ENCODE results near the gene TP53RK.

- TF ChIP-seq, protein P1, sequence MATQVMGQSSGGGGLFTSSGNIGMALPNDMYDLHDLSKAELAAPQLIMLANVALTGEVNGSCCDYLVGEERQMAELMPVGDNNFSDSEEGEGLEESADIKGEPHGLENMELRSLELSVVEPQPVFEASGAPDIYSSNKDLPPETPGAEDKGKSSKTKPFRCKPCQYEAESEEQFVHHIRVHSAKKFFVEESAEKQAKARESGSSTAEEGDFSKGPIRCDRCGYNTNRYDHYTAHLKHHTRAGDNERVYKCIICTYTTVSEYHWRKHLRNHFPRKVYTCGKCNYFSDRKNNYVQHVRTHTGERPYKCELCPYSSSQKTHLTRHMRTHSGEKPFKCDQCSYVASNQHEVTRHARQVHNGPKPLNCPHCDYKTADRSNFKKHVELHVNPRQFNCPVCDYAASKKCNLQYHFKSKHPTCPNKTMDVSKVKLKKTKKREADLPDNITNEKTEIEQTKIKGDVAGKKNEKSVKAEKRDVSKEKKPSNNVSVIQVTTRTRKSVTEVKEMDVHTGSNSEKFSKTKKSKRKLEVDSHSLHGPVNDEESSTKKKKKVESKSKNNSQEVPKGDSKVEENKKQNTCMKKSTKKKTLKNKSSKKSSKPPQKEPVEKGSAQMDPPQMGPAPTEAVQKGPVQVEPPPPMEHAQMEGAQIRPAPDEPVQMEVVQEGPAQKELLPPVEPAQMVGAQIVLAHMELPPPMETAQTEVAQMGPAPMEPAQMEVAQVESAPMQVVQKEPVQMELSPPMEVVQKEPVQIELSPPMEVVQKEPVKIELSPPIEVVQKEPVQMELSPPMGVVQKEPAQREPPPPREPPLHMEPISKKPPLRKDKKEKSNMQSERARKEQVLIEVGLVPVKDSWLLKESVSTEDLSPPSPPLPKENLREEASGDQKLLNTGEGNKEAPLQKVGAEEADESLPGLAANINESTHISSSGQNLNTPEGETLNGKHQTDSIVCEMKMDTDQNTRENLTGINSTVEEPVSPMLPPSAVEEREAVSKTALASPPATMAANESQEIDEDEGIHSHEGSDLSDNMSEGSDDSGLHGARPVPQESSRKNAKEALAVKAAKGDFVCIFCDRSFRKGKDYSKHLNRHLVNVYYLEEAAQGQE (IDR thresholded peaks at IDR 0.05; ENCODE audit: unreplicated experiment) = no peak
- TF ChIP-seq NANOG (IDR thresholded peaks at IDR 0.05; ENCODE audit: borderline replicate concordance) = no peak
These were observed 12.3 kb upstream of the TP53RK start for GRCh38 chr20:46701556-46701955.
